Activated naive CD8-positive, alpha-beta T cell treated with anti-CD3 and anti-CD28 coated beads, Interleukin-2, amount 50 U/mL, for 24 hours (primary cell): ENCODE results near the gene MEIS3.
"Not testable (repeated sequence)": the region's sequence is repeated elsewhere in the genome, so short reads cannot be mapped to it uniquely, and the experiment has no call there.

Source experiments
- ATAC-seq: fragments of 150-1000 bp; cut with Tn5 transposase; one replicate; pipeline ENCODE4 v1.10.0; 2021
- DNase-seq: peaks from one replicate; pipeline ENCODE4 v3.0.0; 2021
- H3K27ac Mint-ChIP-seq: one replicate; pipeline ENCODE4 v1.8.0; 2021; ENCODE audit warnings: mild to moderate bottlenecking, mixed read lengths
- H3K27me3 Mint-ChIP-seq: one replicate; pipeline ENCODE4 v1.8.0; 2021; ENCODE audit warnings: mixed read lengths
- H3K36me3 Mint-ChIP-seq: one replicate; pipeline ENCODE4 v1.8.0; 2021; ENCODE audit warnings: low read depth, mixed read lengths
- H3K4me1 Mint-ChIP-seq: one replicate; pipeline ENCODE4 v1.8.0; 2021; ENCODE audit warnings: mixed read lengths
- H3K4me3 Mint-ChIP-seq: one replicate; pipeline ENCODE4 v1.8.0; 2021; ENCODE audit warnings: mild to moderate bottlenecking, moderate library complexity, mixed read lengths
- H3K9me3 Mint-ChIP-seq: one replicate; pipeline ENCODE4 v1.8.0; 2021; ENCODE audit warnings: mixed read lengths

MEIS3 gene

GRCh38 chr19:47390533-47391488 is 28.5 kb downstream of the MEIS3 start:
- no peak for DNase-seq
- Mint-ChIP-seq H3K4me3 (no peak overlapping the region), H3K36me3 (no peaks in the 10 kb centered on the region), H3K27ac (no peak overlapping the region), H3K9me3 (no peaks in the 10 kb centered on the region), H3K4me1 (no peaks in the 10 kb centered on the region), H3K27me3 (peaks cover 5% of the 10 kb centered on the region)
- ATAC-seq = no peak

GRCh38 chr19:47389150-47389556 is 30.2 kb downstream of the MEIS3 start:
- H3K27ac Mint-ChIP-seq = no peak overlapping the region
- no peak for DNase-seq
- no peak overlapping the region for H3K4me3 Mint-ChIP-seq
- no peaks in the 10 kb centered on the region for H3K4me1 Mint-ChIP-seq
- H3K36me3 Mint-ChIP-seq = no peaks in the 10 kb centered on the region
- H3K9me3 Mint-ChIP-seq = no peaks in the 10 kb centered on the region
- peaks cover 3% of the 10 kb centered on the region for H3K27me3 Mint-ChIP-seq
- ATAC-seq = no peak

- not testable (repeated sequence) for H3K4me1 Mint-ChIP-seq, H3K4me3 Mint-ChIP-seq, H3K36me3 Mint-ChIP-seq, DNase-seq, ATAC-seq, H3K27ac Mint-ChIP-seq, H3K9me3 Mint-ChIP-seq, H3K27me3 Mint-ChIP-seq
Measured at GRCh38 chr19:47388721-47389120, 30.6 kb downstream of the MEIS3 start.

- not testable (repeated sequence) for H3K9me3 Mint-ChIP-seq, H3K36me3 Mint-ChIP-seq
Measured at GRCh38 chr19:47387623-47388022, 31.7 kb downstream of the MEIS3 start.

GRCh38 chr19:47386582-47386981 is 32.7 kb downstream of the MEIS3 start:
- H3K36me3 Mint-ChIP-seq, ATAC-seq: not testable (repeated sequence)

More at GRCh38 chr19:47387623-47388022, 31.7 kb downstream of the MEIS3 start:
- not testable (repeated sequence) for ATAC-seq, H3K27ac Mint-ChIP-seq, H3K27me3 Mint-ChIP-seq, H3K4me3 Mint-ChIP-seq, DNase-seq, H3K4me1 Mint-ChIP-seq

GRCh38 chr19:47384533-47384932 is 34.8 kb downstream of the MEIS3 start:
- not testable (repeated sequence) for H3K9me3 Mint-ChIP-seq, ATAC-seq, H3K27ac Mint-ChIP-seq, DNase-seq, H3K4me3 Mint-ChIP-seq, H3K27me3 Mint-ChIP-seq
- peaks cover 24% of the 10 kb centered on the region for H3K4me1 Mint-ChIP-seq
- H3K36me3 Mint-ChIP-seq = peaks cover 16% of the 10 kb centered on the region

More at GRCh38 chr19:47386582-47386981, 32.7 kb downstream of the MEIS3 start:
- H3K4me1 Mint-ChIP-seq = peaks cover 13% of the 10 kb centered on the region
- H3K27ac Mint-ChIP-seq, DNase-seq, H3K4me3 Mint-ChIP-seq, H3K9me3 Mint-ChIP-seq, H3K27me3 Mint-ChIP-seq: not testable (repeated sequence)

GRCh38 chr19:47383890-47384289 is 35.4 kb downstream of the MEIS3 start:
- H3K27ac Mint-ChIP-seq, H3K4me3 Mint-ChIP-seq, DNase-seq, ATAC-seq, H3K9me3 Mint-ChIP-seq, H3K27me3 Mint-ChIP-seq: not testable (repeated sequence)
- peaks cover 24% of the 10 kb centered on the region for H3K4me1 Mint-ChIP-seq
- peaks cover 16% of the 10 kb centered on the region for H3K36me3 Mint-ChIP-seq

GRCh38 chr19:47381653-47382279 is 37.6 kb downstream of the MEIS3 start:
- Mint-ChIP-seq H3K4me1 (peaks cover 24% of the 10 kb centered on the region), H3K27me3 (no peaks in the 10 kb centered on the region), H3K9me3 (no peaks in the 10 kb centered on the region), H3K36me3 (peaks cover 25% of the 10 kb centered on the region), H3K27ac (peak overlapping the region; percentile 72), H3K4me3 (no peak overlapping the region)
- ATAC-seq (no peak), DNase-seq (no peak)

- no peak for ATAC-seq
- H3K4me3 Mint-ChIP-seq = no peak overlapping the region
Measured at GRCh38 chr19:47381121-47381520, 38.2 kb downstream of the MEIS3 start.

GRCh38 chr19:47380559-47380958 is 38.8 kb downstream of the MEIS3 start:
- peaks cover 25% of the 10 kb centered on the region for H3K36me3 Mint-ChIP-seq
- H3K9me3 Mint-ChIP-seq = no peaks in the 10 kb centered on the region
- no peak overlapping the region for H3K27ac Mint-ChIP-seq
- no peak overlapping the region for H3K4me3 Mint-ChIP-seq
- no peaks in the 10 kb centered on the region for H3K27me3 Mint-ChIP-seq
- DNase-seq (no peak), ATAC-seq (no peak)
- peaks cover 24% of the 10 kb centered on the region for H3K4me1 Mint-ChIP-seq

More at GRCh38 chr19:47381121-47381520, 38.2 kb downstream of the MEIS3 start:
- H3K4me1 Mint-ChIP-seq = peaks cover 24% of the 10 kb centered on the region
- no peaks in the 10 kb centered on the region for H3K9me3 Mint-ChIP-seq
- H3K27ac Mint-ChIP-seq = peak overlapping the region; percentile 72
- no peaks in the 10 kb centered on the region for H3K27me3 Mint-ChIP-seq
- no peak for DNase-seq
- H3K36me3 Mint-ChIP-seq = peaks cover 25% of the 10 kb centered on the region

GRCh38 chr19:47379381-47379938 is 39.9 kb downstream of the MEIS3 start:
- no peak for DNase-seq
- peaks cover 28% of the 10 kb centered on the region for H3K36me3 Mint-ChIP-seq
- no peak overlapping the region for H3K4me3 Mint-ChIP-seq
- H3K27me3 Mint-ChIP-seq = no peaks in the 10 kb centered on the region
- no peaks in the 10 kb centered on the region for H3K9me3 Mint-ChIP-seq
- no peak for ATAC-seq
- no peak overlapping the region for H3K27ac Mint-ChIP-seq
- peaks cover 24% of the 10 kb centered on the region for H3K4me1 Mint-ChIP-seq

GRCh38 chr19:47378246-47378645 is 41.1 kb downstream of the MEIS3 start:
- no peak for ATAC-seq
- no peak for DNase-seq
- H3K4me1 Mint-ChIP-seq = peaks cover 19% of the 10 kb centered on the region
- H3K4me3 Mint-ChIP-seq = no peak overlapping the region
- H3K36me3 Mint-ChIP-seq = peaks cover 29% of the 10 kb centered on the region
- no peaks in the 10 kb centered on the region for H3K27me3 Mint-ChIP-seq
- no peaks in the 10 kb centered on the region for H3K9me3 Mint-ChIP-seq
- no peak overlapping the region for H3K27ac Mint-ChIP-seq

GRCh38 chr19:47377801-47378200 is 41.5 kb downstream of the MEIS3 start:
- Mint-ChIP-seq H3K4me3 (no peak overlapping the region), H3K27me3 (no peaks in the 10 kb centered on the region), H3K27ac (no peak overlapping the region), H3K36me3 (peaks cover 29% of the 10 kb centered on the region), H3K4me1 (peaks cover 15% of the 10 kb centered on the region), H3K9me3 (no peaks in the 10 kb centered on the region)
- DNase-seq (no peak), ATAC-seq (no peak)

- peaks cover 29% of the 10 kb centered on the region for H3K36me3 Mint-ChIP-seq
Measured at GRCh38 chr19:47377208-47377701, 42.1 kb downstream of the MEIS3 start.

More at GRCh38 chr19:47377208-47377701, 42.1 kb downstream of the MEIS3 start:
- Mint-ChIP-seq H3K27me3 (no peaks in the 10 kb centered on the region), H3K4me3 (no peak overlapping the region), H3K9me3 (no peaks in the 10 kb centered on the region), H3K4me1 (peaks cover 15% of the 10 kb centered on the region), H3K27ac (no peak overlapping the region)
- ATAC-seq = no peak
- DNase-seq = no peak
